Body of pancreas (tissue), 4 donors: ENCODE data around the gene INTS3.

ENCODE experiments used
- POLR2A ChIP-seq, 3 donors: fragments of 450-650 bp; IDR thresholded peaks; one replicate each; pipeline ENCODE4 v1.6.1; 2016; ENCODE audit warnings: antibody characterized with exemption in 3 of 3, mild to moderate bottlenecking in 2 of 3
- TF ChIP-seq, protein P1 (sequence below), 7 experiments: fragments of 450-650 bp in 4 of 7; fragments of 200-600 bp in 3 of 7; sonication (generic) in 3 of 7; IDR thresholded peaks; one replicate each; pipeline ENCODE4 v1.5.1; 2016 to 2019; ENCODE audit warnings: antibody characterized with exemption in 7 of 7

DNA sequence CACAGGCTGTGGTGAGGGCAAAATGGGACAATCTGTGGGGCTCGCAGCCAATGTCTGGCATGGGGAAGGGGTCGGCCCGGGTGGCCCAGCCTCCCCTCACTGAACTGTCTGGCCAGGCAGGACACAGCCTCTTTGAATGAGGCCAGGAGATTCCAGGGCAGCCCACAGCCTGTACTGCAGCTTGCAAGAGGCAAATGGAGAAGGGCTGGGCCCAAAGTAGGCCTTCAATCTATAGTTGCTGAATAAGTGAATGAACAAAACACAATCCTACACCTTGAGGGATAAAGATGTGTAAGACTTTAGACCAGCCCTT lies 70.6 kb downstream of the INTS3 start:
- no peak for TF ChIP-seq POLR2A (IDR thresholded peaks at IDR 0.05)
- TF ChIP-seq, protein P1, sequence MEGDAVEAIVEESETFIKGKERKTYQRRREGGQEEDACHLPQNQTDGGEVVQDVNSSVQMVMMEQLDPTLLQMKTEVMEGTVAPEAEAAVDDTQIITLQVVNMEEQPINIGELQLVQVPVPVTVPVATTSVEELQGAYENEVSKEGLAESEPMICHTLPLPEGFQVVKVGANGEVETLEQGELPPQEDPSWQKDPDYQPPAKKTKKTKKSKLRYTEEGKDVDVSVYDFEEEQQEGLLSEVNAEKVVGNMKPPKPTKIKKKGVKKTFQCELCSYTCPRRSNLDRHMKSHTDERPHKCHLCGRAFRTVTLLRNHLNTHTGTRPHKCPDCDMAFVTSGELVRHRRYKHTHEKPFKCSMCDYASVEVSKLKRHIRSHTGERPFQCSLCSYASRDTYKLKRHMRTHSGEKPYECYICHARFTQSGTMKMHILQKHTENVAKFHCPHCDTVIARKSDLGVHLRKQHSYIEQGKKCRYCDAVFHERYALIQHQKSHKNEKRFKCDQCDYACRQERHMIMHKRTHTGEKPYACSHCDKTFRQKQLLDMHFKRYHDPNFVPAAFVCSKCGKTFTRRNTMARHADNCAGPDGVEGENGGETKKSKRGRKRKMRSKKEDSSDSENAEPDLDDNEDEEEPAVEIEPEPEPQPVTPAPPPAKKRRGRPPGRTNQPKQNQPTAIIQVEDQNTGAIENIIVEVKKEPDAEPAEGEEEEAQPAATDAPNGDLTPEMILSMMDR (IDR thresholded peaks at IDR 0.05) = no peak
